DOHH2 (cell line): ENCODE results near the gene TNS4.

ENCODE experiments used
- H3F3A ChIP-seq: fragments of 200-600 bp; sonication (generic), shearing (Covaris generic); 2 replicates; pipeline ENCODE4 v1.6.0; 2016; ENCODE audit warnings: antibody characterized with exemption, mild to moderate bottlenecking; ENCODE audit not compliant: control insufficient read depth, insufficient read depth
- H3K27ac ChIP-seq: fragments of 200-600 bp; sonication (generic); 2 replicates; pipeline ENCODE4 v1.5.1; 2014; ENCODE audit warnings: low read depth, mild to moderate bottlenecking, low read length, moderate library complexity
- H3K27me3 ChIP-seq: fragments of 200-600 bp; sonication (generic); 2 replicates; pipeline ENCODE4 v1.6.1; 2014; ENCODE audit warnings: mild to moderate bottlenecking, low read length, mixed read lengths; ENCODE audit not compliant: control insufficient read depth
- H3K36me3 ChIP-seq: fragments of 200-600 bp; sonication (generic); 2 replicates; pipeline ENCODE4 v1.6.1; 2014; ENCODE audit warnings: mild to moderate bottlenecking, low read length, moderate library complexity, mixed read lengths; ENCODE audit not compliant: control insufficient read depth
- H3K4me1 ChIP-seq: fragments of 200-600 bp; sonication (generic); 2 replicates; pipeline ENCODE4 v1.6.1; 2014; ENCODE audit warnings: mild to moderate bottlenecking, low read length, mixed read lengths; ENCODE audit not compliant: control insufficient read depth
- H3K4me2 ChIP-seq: fragments of 200-600 bp; sonication (generic); 2 replicates; pipeline ENCODE4 v1.6.0; 2014; ENCODE audit warnings: mild to moderate bottlenecking, low read length, moderate library complexity
- H3K4me3 ChIP-seq: fragments of 200-600 bp; sonication (generic); 2 replicates; pipeline ENCODE4 v1.5.1; 2014; ENCODE audit warnings: mild to moderate bottlenecking, low read length, mixed read lengths
- H3K79me2 ChIP-seq: fragments of 200-600 bp; sonication (generic); 2 replicates; pipeline ENCODE4 v1.6.1; 2014; ENCODE audit warnings: mild to moderate bottlenecking, low read length, mixed read lengths; ENCODE audit not compliant: control insufficient read depth
- H3K9me2 ChIP-seq: fragments of 200-600 bp; sonication (generic); replicated peaks from 2 replicates; pipeline ENCODE4 v1.6.1; 2014; ENCODE audit warnings: mild to moderate bottlenecking, low read length, mixed read lengths; ENCODE audit not compliant: control insufficient read depth
- H3K9me3 ChIP-seq: fragments of 200-600 bp; sonication (generic); 2 replicates; pipeline ENCODE4 v1.6.1; 2014; ENCODE audit warnings: antibody characterized with exemption, low read length, mixed read lengths; ENCODE audit not compliant: control insufficient read depth, insufficient read depth
- H4K20me1 ChIP-seq: fragments of 200-600 bp; sonication (generic); 2 replicates; pipeline ENCODE4 v1.6.0; 2014; ENCODE audit warnings: low read depth, mild to moderate bottlenecking, antibody characterized with exemption, low read length, moderate library complexity; ENCODE audit not compliant: control insufficient read depth, insufficient read depth
- EZH2phosphoT487 ChIP-seq: fragments of 200-600 bp; sonication (generic); IDR thresholded peaks from 2 replicates; pipeline ENCODE4 v1.6.1; 2017; ENCODE audit warnings: borderline replicate concordance, mild to moderate bottlenecking, antibody characterized with exemption, low read length, moderate library complexity, mixed read lengths
- TF ChIP-seq, protein P1 (sequence below): fragments of 200-600 bp; sonication (generic); IDR thresholded peaks from one replicate; pipeline ENCODE4 v1.5.1; 2014; ENCODE audit warnings: antibody characterized with exemption, mild to moderate bottlenecking, low read depth, low read length; ENCODE audit not compliant: poor library complexity, severe bottlenecking

The TNS4 gene

DNA sequence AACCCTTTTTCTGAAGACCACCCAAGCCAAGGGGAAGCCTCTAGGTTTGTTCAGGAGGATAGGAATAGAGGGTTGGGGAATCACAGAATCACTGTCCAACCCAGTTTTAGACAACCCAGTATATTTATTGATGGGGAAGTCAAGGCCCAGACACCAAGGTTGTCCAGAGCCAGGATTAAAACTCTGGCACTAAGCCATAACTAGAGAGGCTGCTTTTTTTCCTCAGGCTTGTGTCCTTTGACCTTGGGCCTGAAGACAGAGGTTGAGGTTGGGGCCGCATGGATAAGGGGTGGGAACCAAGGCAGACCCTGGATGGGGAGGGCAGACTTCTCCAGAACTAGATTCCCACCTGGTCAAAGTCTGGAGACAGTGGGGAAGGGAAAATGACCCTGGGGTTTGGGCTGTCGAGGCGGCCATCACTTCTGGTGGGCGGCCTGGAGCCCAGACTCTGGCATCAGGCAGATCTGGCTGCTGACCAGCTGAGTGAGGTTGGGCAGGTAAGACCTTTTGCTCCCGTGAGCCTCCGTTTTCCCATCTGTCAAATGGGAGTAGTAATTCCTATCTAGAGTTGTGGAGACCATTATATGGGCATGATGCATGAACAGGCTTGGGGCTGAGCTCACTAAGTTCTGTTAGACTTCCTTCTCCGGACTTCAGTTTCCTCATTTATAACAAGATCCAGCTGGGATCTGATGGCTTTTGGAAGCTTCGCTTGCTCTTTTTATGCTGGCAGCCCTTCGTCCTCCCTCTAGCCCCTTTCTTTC, 40.3 kb downstream of the TNS4 start:
- no peaks in the 10 kb centered on the region for H3K9me3 ChIP-seq
- no peaks in the 10 kb centered on the region for H3K36me3 ChIP-seq
- H3K27ac ChIP-seq, result no peak overlapping the region
- H3K4me1 ChIP-seq, result no peaks in the 10 kb centered on the region
- H3K79me2 ChIP-seq, result no peaks in the 10 kb centered on the region
- no peaks in the 10 kb centered on the region for H3F3A ChIP-seq
- no peaks in the 10 kb centered on the region for H4K20me1 ChIP-seq
- H3K4me2 ChIP-seq, result no peak overlapping the region
- no peak for TF ChIP-seq EZH2phosphoT487
- TF ChIP-seq, protein P1, sequence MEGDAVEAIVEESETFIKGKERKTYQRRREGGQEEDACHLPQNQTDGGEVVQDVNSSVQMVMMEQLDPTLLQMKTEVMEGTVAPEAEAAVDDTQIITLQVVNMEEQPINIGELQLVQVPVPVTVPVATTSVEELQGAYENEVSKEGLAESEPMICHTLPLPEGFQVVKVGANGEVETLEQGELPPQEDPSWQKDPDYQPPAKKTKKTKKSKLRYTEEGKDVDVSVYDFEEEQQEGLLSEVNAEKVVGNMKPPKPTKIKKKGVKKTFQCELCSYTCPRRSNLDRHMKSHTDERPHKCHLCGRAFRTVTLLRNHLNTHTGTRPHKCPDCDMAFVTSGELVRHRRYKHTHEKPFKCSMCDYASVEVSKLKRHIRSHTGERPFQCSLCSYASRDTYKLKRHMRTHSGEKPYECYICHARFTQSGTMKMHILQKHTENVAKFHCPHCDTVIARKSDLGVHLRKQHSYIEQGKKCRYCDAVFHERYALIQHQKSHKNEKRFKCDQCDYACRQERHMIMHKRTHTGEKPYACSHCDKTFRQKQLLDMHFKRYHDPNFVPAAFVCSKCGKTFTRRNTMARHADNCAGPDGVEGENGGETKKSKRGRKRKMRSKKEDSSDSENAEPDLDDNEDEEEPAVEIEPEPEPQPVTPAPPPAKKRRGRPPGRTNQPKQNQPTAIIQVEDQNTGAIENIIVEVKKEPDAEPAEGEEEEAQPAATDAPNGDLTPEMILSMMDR, result no peak
- H3K4me3 ChIP-seq, result no peak overlapping the region
- no peaks in the 10 kb centered on the region for H3K9me2 ChIP-seq
- H3K27me3 ChIP-seq, result peaks cover 16% of the 10 kb centered on the region; the same call in 1 of the 2 replicates

DNA sequence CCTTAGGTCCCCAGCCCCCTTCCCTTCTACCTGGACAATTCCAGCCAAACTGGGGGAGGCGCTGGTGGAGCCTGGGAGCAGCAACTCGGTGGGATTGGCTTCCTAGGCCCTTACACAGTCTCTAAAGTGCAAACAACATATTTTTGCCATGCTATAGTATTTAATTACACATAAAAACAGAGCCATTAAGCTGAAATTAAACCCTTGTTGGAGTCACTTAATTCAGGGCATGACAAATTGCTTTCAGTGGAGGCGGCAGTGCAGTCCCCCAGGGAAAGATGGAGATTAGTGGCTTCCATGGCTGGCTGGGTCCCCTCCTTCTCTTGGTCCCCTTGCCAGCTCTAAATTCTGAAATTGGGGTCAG, 40.8 kb downstream of the TNS4 start:
- Histone ChIP-seq H3K9me3 (no peaks in the 10 kb centered on the region), H3K9me2 (no peaks in the 10 kb centered on the region), H4K20me1 (no peaks in the 10 kb centered on the region), H3K27me3 (peaks cover 16% of the 10 kb centered on the region; the same call in 1 of the 2 replicates), H3F3A (no peaks in the 10 kb centered on the region), H3K27ac (no peak overlapping the region), H3K4me2 (no peak overlapping the region), H3K4me3 (no peak overlapping the region), H3K79me2 (no peaks in the 10 kb centered on the region), H3K4me1 (no peaks in the 10 kb centered on the region), H3K36me3 (no peaks in the 10 kb centered on the region)
- TF ChIP-seq, protein P1, result no peak
- no peak for TF ChIP-seq EZH2phosphoT487

DNA sequence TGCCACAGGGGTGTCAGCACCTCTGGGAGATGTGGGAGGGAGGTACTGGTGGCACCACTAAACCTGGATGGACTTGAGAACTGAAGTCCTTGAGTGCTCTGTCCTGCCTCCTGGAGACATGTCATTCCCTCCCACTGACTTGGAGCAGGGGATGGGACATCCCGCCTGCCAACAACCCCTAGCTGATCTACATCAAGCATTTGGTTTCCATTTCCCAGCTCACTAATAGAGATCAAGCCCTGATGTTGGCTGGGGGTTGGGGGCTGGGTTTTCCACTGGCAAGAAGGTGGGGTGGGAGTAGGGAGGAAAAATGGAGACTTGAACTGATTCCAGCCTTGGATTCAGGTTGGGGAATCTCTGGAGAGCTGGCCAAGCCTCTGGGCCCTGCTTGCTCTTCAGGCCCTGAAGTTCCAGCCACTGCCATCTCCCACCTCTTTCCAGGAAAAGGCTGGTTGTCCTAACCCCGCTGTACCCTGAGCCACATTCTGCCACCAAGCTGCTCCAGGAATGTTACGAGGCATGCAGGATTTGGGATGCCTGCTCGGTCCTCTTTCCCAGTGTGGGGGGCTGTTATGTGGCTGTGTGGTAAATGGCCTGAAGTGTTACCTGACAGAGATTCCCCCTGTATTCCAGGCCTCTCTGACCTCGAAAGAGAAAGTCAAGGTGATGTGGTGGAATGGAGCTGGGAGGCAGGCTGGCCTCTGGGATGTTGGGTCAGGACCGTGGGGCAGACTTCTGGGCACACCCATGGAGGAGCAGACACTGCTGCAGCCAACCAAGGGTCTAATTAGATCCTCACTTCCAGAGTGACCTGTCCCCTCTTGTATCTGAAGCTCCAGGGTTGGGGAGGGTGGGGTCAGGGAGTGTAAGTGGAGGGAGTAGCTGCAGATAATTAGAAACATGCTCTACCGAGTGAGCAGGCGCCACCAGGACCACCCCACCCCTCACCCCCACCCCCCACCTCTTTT, 41.5 kb downstream of the TNS4 start:
- H3K4me1 ChIP-seq, result no peaks in the 10 kb centered on the region

More for the DNA sequence above, 41.5 kb downstream of the TNS4 start:
- Histone ChIP-seq H4K20me1 (no peaks in the 10 kb centered on the region), H3K27me3 (peaks cover 16% of the 10 kb centered on the region; the same call in 1 of the 2 replicates), H3K27ac (no peak overlapping the region), H3K9me3 (no peaks in the 10 kb centered on the region), H3K79me2 (no peaks in the 10 kb centered on the region), H3K4me2 (no peak overlapping the region), H3F3A (no peaks in the 10 kb centered on the region), H3K4me3 (no peak overlapping the region), H3K9me2 (no peaks in the 10 kb centered on the region), H3K36me3 (no peaks in the 10 kb centered on the region)
- TF ChIP-seq, protein P1, result no peak
- TF ChIP-seq EZH2phosphoT487, result no peak
